ENCODE measurements around the gene ZNF410. TPM values are rescaled to one million over a fixed set of nuclear protein-coding genes. Genes with fewer than 3 reads are reported as not detected.

The ZNF410 gene
- total and polyA plus RNA-seq, 2 of the 13 experiments (the other 11 are each of a cell fraction or from before 2014, with no cell fraction given) = 19.2 to 44.3 TPM

DNA sequence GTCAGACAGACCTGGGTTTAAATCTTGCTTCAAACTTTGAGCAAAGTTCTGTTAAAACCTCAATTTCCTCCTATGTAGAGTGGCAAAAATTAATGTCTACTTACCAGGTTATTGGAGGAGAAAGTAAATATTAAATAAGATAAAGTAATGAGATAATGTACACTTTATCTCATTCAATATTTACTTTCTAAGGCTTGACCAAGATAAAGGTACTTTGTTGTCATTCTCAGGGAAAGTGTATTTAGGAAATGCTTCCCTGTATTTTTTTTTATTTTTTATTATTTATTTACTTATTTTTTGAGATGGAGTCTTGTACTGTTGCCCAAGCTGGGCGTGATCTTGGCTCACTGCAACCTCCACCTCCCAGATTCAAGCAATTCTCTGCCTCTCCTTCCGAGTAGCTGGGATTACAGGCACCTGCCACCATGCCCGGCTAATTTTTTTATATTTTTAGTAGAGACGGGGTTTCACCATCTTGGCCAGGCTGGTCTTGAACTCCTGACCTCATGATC lies 58.6 kb downstream of the ZNF410 start:
- H3K9me3 ChIP-seq (ENCODE audit: low read length) = no peaks in the 10 kb centered on the region
- DNase-seq (ENCODE audit: low spot score) (no peak), FAIRE-seq (no peak), ATAC-seq (no peak)
- no peak overlapping the region for H2AFZ ChIP-seq (ENCODE audit: low read length)
- H3K36me3 ChIP-seq (replicated peaks in 1 of 2; ENCODE audit: control insufficient read depth in 1 of 2, insufficient read depth in 2 of 2, low read length in 2 of 2) = peaks cover 4 to 9% of the 10 kb centered on the region in 2 experiments; a peak in 3 of 5 replicates
- H3K4me1 ChIP-seq (ENCODE audit: insufficient read depth, low read length) = 0 out of 2 replicates have a peak, but pooled peaks cover 7% of the 10 kb centered on the region
- no peak overlapping the region for H3K27ac ChIP-seq (ENCODE audit: extremely low read length, insufficient read depth, low read length)
- no peak overlapping the region for H3K9ac ChIP-seq (ENCODE audit: insufficient read depth, low read depth, low read length)
- H3K27me3 ChIP-seq (ENCODE audit: control insufficient read depth in 1 of 2, insufficient read depth in 2 of 2, low read length in 2 of 2) = no peaks in the 10 kb centered on the region
- no peaks in the 10 kb centered on the region for H4K20me1 ChIP-seq (ENCODE audit: insufficient read depth, low read length)
- ChIA-PET POLR2A (no interaction called here), CTCF (ENCODE audit: low intra/inter-chr PET ratio, low total read pairs) (no interaction called here)
- in situ Hi-C loops (cut with HindIII; ENCODE audit: extremely low pct_ligation_motif_present, low pct_unique_long_range_greater_than_20kb) = no loop called here
- WGBS (ENCODE audit: low lambda C conversion rate) = 68% methylated on average over 4 of the region's 4 CpGs
- intact Hi-C loops (cut with micrococcal nuclease; ENCODE audit: unreplicated experiment) = no loop called here
- no peak overlapping the region for H3K4me3 ChIP-seq (replicated peaks in 1 of 3; ENCODE audit: insufficient read depth in 1 of 3, low read depth in 2 of 3, low read length in 3 of 3)
- H3K4me2 ChIP-seq (ENCODE audit: low read depth, low read length) = no peak overlapping the region
- H3K79me2 ChIP-seq (ENCODE audit: insufficient read depth, low read length) = no peaks in the 10 kb centered on the region
- no TSS peak for BruUV-seq (replicated peaks)
- TF ChIP-seq MIXL1 (CRISPR knock-in tag; IDR thresholded peaks at IDR 0.05) (no peak), EP300 (IDR thresholded peaks at IDR 0.05; ENCODE audit: low read depth in 2 of 2, low read length in 2 of 2) (no peak), EP300 (CRISPR knock-in tag; IDR thresholded peaks at IDR 0.05; ENCODE audit: borderline replicate concordance) (no peak), ZNF598 (CRISPR knock-in tag; IDR thresholded peaks at IDR 0.05; ENCODE audit: borderline replicate concordance) (no peak), SCMH1 (CRISPR knock-in tag; IDR thresholded peaks at IDR 0.05; ENCODE audit: borderline replicate concordance) (no peak), NCOA2 (CRISPR knock-in tag; IDR thresholded peaks at IDR 0.05) (no peak), ZNF772 (CRISPR knock-in tag; IDR thresholded peaks at IDR 0.05) (no peak)
- TF ChIP-seq, protein P1, sequence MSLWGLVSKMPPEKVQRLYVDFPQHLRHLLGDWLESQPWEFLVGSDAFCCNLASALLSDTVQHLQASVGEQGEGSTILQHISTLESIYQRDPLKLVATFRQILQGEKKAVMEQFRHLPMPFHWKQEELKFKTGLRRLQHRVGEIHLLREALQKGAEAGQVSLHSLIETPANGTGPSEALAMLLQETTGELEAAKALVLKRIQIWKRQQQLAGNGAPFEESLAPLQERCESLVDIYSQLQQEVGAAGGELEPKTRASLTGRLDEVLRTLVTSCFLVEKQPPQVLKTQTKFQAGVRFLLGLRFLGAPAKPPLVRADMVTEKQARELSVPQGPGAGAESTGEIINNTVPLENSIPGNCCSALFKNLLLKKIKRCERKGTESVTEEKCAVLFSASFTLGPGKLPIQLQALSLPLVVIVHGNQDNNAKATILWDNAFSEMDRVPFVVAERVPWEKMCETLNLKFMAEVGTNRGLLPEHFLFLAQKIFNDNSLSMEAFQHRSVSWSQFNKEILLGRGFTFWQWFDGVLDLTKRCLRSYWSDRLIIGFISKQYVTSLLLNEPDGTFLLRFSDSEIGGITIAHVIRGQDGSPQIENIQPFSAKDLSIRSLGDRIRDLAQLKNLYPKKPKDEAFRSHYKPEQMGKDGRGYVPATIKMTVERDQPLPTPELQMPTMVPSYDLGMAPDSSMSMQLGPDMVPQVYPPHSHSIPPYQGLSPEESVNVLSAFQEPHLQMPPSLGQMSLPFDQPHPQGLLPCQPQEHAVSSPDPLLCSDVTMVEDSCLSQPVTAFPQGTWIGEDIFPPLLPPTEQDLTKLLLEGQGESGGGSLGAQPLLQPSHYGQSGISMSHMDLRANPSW (CRISPR knock-in tag; IDR thresholded peaks at IDR 0.05; ENCODE audit: borderline replicate concordance) = no peak

All from HepG2 (cell line).